Measurements from ENCODE around the gene XPNPEP2.
A peak's percentile ranks its signal among the peaks of the same experiment; 100 is the strongest.

XPNPEP2 gene

GRCh38 chrX:129750971-129751370 lies 12.2 kb downstream of the XPNPEP2 start:
- Mint-ChIP-seq H3K4me1 (ENCODE audit: low read depth) (peaks cover 22% of the 10 kb centered on the region), H3K27ac (no peak overlapping the region), H3K36me3 (ENCODE audit: low read depth) (no peaks in the 10 kb centered on the region), H3K27me3 (ENCODE audit: low read depth) (no peaks in the 10 kb centered on the region), H3K4me3 (no peak overlapping the region), H3K9me3 (no peaks in the 10 kb centered on the region)

- Mint-ChIP-seq H3K27ac (peak overlapping the region; percentile 71), H3K9me3 (no peaks in the 10 kb centered on the region), H3K36me3 (ENCODE audit: low read depth) (no peaks in the 10 kb centered on the region), H3K4me3 (no peak overlapping the region), H3K27me3 (ENCODE audit: low read depth) (no peaks in the 10 kb centered on the region), H3K4me1 (ENCODE audit: low read depth) (peaks cover 38% of the 10 kb centered on the region)
Observed at GRCh38 chrX:129754056-129755024, 15.6 kb downstream of the XPNPEP2 start.

GRCh38 chrX:129755779-129756650 lies 17.2 kb downstream of the XPNPEP2 start:
- Mint-ChIP-seq H3K36me3 (ENCODE audit: low read depth) (no peaks in the 10 kb centered on the region), H3K4me1 (ENCODE audit: low read depth) (peaks cover 55% of the 10 kb centered on the region)

DNA sequence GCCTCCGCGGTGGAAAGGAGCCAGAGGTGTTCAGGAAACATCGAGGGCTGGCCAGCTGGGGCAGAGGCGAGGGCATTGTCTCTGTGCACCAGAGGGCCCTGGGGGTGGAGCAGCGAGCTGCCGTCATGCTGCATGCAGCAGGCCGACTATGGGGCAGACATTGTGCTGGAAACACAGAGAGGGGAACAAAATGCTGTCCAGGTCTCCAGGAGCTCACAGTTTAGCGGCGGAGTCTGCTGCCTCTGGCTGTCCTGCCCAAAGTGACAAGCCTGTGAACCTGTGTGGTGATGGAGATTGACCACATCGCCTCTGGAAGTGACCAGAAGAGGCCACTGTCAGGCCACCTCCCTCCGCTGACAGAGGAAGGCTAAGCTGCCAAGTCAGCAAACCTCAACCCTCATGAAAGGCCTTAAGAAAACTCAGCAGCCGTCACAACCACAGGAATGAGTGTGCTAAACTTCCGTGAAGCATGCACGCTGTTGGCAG lies 20.8 kb downstream of the XPNPEP2 start:
- Mint-ChIP-seq H3K27me3 (ENCODE audit: low read depth) (no peaks in the 10 kb centered on the region), H3K27ac (peak overlapping the region; percentile 91), H3K4me3 (peak overlapping the region; percentile 7), H3K9me3 (no peaks in the 10 kb centered on the region), H3K4me1 (ENCODE audit: low read depth) (peaks cover 48% of the 10 kb centered on the region), H3K36me3 (ENCODE audit: low read depth) (peaks cover 2% of the 10 kb centered on the region)

More at GRCh38 chrX:129755779-129756650, 17.2 kb downstream of the XPNPEP2 start:
- no peaks in the 10 kb centered on the region for H3K27me3 Mint-ChIP-seq (ENCODE audit: low read depth)
- H3K9me3 Mint-ChIP-seq: no peaks in the 10 kb centered on the region
- H3K27ac Mint-ChIP-seq: peak overlapping the region; percentile 76
- H3K4me3 Mint-ChIP-seq: peak overlapping the region; percentile 61

- peak overlapping the region; percentile 91 for H3K27ac Mint-ChIP-seq
- H3K36me3 Mint-ChIP-seq (ENCODE audit: low read depth): peaks cover 2% of the 10 kb centered on the region
- H3K9me3 Mint-ChIP-seq: no peaks in the 10 kb centered on the region
- H3K4me3 Mint-ChIP-seq: peak overlapping the region; percentile 7
- H3K27me3 Mint-ChIP-seq (ENCODE audit: low read depth): no peaks in the 10 kb centered on the region
- H3K4me1 Mint-ChIP-seq (ENCODE audit: low read depth): peaks cover 43% of the 10 kb centered on the region
Observed at GRCh38 chrX:129760155-129760554, 21.4 kb downstream of the XPNPEP2 start.

DNA sequence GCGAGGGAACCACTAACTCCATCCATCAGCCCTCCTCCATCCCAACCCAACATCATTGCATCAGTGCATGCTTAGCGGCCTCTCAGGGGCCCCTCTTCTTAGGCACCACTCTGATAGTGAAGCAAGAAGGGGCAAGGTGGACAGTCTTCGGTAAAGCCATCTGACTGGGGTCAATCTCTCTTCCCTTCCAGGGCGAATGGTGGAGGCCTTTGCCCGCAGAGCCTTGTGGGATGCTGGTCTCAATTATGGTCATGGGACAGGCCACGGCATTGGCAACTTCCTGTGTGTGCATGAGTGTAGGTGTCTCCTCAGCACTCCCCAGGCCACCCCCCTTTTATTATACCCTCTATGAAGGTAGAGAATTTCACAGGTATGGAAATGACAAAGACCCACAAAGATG lies 22.2 kb downstream of the XPNPEP2 start:
- Mint-ChIP-seq H3K4me3 (no peak overlapping the region), H3K9me3 (no peaks in the 10 kb centered on the region)

GRCh38 chrX:129761596-129761995 lies 22.8 kb downstream of the XPNPEP2 start:
- Mint-ChIP-seq H3K27ac (peak overlapping the region; percentile 31), H3K36me3 (ENCODE audit: low read depth) (peaks cover 2% of the 10 kb centered on the region), H3K4me1 (ENCODE audit: low read depth) (peaks cover 41% of the 10 kb centered on the region), H3K9me3 (no peaks in the 10 kb centered on the region), H3K27me3 (ENCODE audit: low read depth) (no peaks in the 10 kb centered on the region), H3K4me3 (no peak overlapping the region)

More for the DNA sequence above, 22.2 kb downstream of the XPNPEP2 start:
- Mint-ChIP-seq H3K27me3 (ENCODE audit: low read depth) (no peaks in the 10 kb centered on the region), H3K36me3 (ENCODE audit: low read depth) (peaks cover 2% of the 10 kb centered on the region), H3K27ac (no peak overlapping the region), H3K4me1 (ENCODE audit: low read depth) (peaks cover 41% of the 10 kb centered on the region)

DNA sequence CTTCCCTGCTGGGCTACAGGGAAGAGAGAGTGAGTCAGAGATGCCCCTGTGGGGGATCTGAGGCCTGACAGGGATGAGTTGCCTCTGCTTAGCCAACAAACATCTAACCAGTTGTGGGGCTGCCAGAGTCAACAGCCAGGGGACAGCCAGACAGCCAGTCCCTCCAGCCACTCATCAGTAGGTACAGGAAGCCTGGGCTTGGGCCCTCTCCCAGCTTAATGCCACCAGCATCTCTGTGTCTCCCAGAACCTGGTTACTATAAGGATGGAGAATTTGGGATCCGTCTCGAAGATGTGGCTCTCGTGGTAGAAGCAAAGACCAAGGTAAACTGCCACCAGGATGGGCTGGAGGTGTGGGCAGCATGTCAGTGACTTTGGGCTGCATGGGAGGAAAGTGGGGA lies 23.7 kb downstream of the XPNPEP2 start:
- H3K27me3 Mint-ChIP-seq (ENCODE audit: low read depth): no peaks in the 10 kb centered on the region
- H3K9me3 Mint-ChIP-seq: no peaks in the 10 kb centered on the region
- H3K4me3 Mint-ChIP-seq: no peak overlapping the region
- H3K4me1 Mint-ChIP-seq (ENCODE audit: low read depth): peaks cover 42% of the 10 kb centered on the region
- no peak overlapping the region for H3K27ac Mint-ChIP-seq
- H3K36me3 Mint-ChIP-seq (ENCODE audit: low read depth): peaks cover 2% of the 10 kb centered on the region

- Mint-ChIP-seq H3K27me3 (ENCODE audit: low read depth) (no peaks in the 10 kb centered on the region), H3K27ac (no peak overlapping the region), H3K4me1 (ENCODE audit: low read depth) (peaks cover 40% of the 10 kb centered on the region), H3K36me3 (ENCODE audit: low read depth) (peaks cover 2% of the 10 kb centered on the region), H3K9me3 (no peaks in the 10 kb centered on the region), H3K4me3 (no peak overlapping the region)
Observed at GRCh38 chrX:129763666-129764065, 24.9 kb downstream of the XPNPEP2 start.

DNA sequence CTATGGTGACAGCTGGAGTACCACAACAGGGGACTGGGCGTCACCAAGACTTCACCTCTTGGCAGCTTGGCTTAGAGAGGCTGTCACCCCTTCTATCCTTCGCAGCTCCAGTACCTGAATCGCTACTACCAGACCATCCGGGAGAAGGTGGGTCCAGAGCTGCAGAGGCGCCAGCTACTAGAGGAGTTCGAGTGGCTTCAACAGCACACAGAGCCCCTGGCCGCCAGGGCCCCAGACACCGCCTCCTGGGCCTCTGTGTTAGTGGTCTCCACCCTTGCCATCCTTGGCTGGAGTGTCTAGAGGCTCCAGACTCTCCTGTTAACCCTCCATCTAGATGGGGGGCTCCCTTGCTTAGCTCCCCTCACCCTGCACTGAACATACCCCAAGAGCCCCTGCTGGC lies 29.4 kb downstream of the XPNPEP2 start:
- peak overlapping the region; percentile 91 for H3K27ac Mint-ChIP-seq
- H3K9me3 Mint-ChIP-seq: no peaks in the 10 kb centered on the region
- no peaks in the 10 kb centered on the region for H3K27me3 Mint-ChIP-seq (ENCODE audit: low read depth)
- H3K36me3 Mint-ChIP-seq (ENCODE audit: low read depth): no peaks in the 10 kb centered on the region
- H3K4me1 Mint-ChIP-seq (ENCODE audit: low read depth): peaks cover 44% of the 10 kb centered on the region
- no peak overlapping the region for H3K4me3 Mint-ChIP-seq

- peak overlapping the region; percentile 91 for H3K27ac Mint-ChIP-seq
- peaks cover 45% of the 10 kb centered on the region for H3K4me1 Mint-ChIP-seq (ENCODE audit: low read depth)
- H3K4me3 Mint-ChIP-seq: peak overlapping the region; percentile 61
- H3K27me3 Mint-ChIP-seq (ENCODE audit: low read depth): no peaks in the 10 kb centered on the region
- H3K9me3 Mint-ChIP-seq: no peaks in the 10 kb centered on the region
- no peaks in the 10 kb centered on the region for H3K36me3 Mint-ChIP-seq (ENCODE audit: low read depth)
Observed at GRCh38 chrX:129768586-129769466, 30.0 kb downstream of the XPNPEP2 start.

DNA sequence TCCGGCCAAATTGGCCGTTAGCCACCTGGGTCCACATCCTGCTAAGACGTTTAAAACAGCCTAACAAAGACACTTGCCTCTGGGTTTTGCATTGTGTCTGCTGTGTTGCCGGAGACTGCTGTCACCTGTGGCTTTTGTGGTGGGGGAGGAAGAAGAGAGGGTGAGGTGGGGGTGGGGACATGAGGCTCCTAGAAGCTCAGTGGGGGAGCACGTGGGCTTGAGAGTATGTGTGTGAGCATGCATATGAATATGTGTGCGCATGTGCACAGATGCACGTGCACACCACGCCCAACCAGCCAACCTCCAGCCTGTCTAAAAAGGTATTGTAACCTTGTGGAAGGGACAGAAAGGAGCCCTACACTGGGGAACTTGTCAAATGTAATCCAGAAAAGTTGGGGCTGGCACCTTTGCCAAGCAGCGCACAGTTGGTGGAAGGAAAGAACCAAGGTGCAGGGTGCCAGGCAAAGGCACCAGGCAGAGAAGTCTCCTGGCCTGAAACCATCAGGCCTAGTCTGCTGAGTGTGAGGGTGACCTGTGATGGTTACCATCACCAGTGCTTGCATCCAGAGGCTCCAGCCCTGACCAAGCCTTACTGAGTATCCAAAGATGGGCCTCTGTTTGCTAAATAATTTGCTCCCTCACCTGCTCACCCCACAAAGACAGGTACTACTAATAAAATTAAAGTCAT lies 30.8 kb downstream of the XPNPEP2 start:
- Mint-ChIP-seq H3K4me1 (ENCODE audit: low read depth) (peaks cover 53% of the 10 kb centered on the region), H3K4me3 (peak overlapping the region; percentile 61), H3K36me3 (ENCODE audit: low read depth) (no peaks in the 10 kb centered on the region), H3K9me3 (no peaks in the 10 kb centered on the region), H3K27me3 (ENCODE audit: low read depth) (no peaks in the 10 kb centered on the region), H3K27ac (peak overlapping the region; percentile 91)

DNA sequence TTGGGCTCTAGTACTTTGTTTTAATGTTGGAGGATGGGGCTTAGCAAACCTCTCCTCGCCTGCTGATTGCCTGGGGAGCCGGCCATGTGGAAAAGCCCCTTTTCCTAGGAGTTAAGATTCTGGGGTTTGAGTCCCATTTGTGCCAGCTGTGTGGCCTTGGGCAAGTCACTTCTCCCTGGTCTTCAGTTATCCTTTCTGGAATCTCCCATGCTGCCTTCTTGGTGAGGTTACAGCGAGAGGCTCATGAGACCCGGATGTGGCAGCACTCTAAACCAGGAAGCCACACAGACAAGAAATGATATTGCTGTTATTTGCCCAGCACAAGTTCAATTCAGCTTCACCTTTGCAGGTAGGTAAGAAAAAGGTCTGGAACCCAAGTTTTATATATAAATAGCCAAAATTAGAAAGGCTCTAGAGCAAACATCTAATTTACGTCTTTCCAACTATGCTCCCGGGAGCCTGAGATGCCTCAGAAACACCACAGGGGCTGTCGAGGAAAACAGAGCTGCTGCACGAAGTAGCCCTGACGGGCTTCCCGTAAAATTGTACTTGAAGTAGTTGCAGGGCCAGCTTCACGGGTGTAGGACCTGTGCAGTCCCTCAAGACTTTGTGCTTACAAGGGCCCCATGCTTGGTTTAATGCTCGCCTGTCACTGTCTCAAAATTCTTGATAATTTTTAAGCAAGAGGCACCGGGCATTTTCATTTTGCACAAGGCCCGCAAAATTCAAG lies 32.7 kb downstream of the XPNPEP2 start:
- H3K9me3 Mint-ChIP-seq: no peaks in the 10 kb centered on the region
- no peaks in the 10 kb centered on the region for H3K27me3 Mint-ChIP-seq (ENCODE audit: low read depth)
- peaks cover 58% of the 10 kb centered on the region for H3K4me1 Mint-ChIP-seq (ENCODE audit: low read depth)
- peaks cover 2% of the 10 kb centered on the region for H3K36me3 Mint-ChIP-seq (ENCODE audit: low read depth)
- peak overlapping the region; percentile 31 for H3K4me3 Mint-ChIP-seq
- H3K27ac Mint-ChIP-seq: peak overlapping the region; percentile 90
